GM23338 (cell line): ENCODE measurements around the gene FYCO1. TPM values are rescaled to one million over a fixed set of nuclear protein-coding genes. Genes with fewer than 3 reads are reported as not detected.

Experiments used
- ATAC-seq: fragments of 200-7000 bp; cut with Tn5 transposase; 3 replicates; pipeline ENCODE4 v1.9.1; 2020
- DNase-seq: peaks from one replicate; pipeline ENCODE4 v3.0.0-alpha.2; 2015; ENCODE audit warnings: low spot score
- H2AFZ ChIP-seq: fragments of 200-600 bp; sonication (generic); 2 replicates; pipeline ENCODE4 v1.8.0; 2016; ENCODE audit warnings: antibody characterized with exemption, mild to moderate bottlenecking, moderate library complexity
- H3F3A ChIP-seq: fragments of 200-600 bp; sonication (generic); replicated peaks from 2 replicates; pipeline ENCODE4 v1.8.0; 2017; ENCODE audit warnings: antibody characterized with exemption, mixed run types, low read depth
- H3K27ac ChIP-seq: fragments of 200-600 bp; sonication (generic); 2 replicates; pipeline ENCODE4 v1.6.1; 2016; ENCODE audit warnings: low read depth
- H3K27me3 ChIP-seq: fragments of 200-600 bp; sonication (generic); 2 replicates; pipeline ENCODE4 v1.8.0; 2016; ENCODE audit warnings: mild to moderate bottlenecking, mixed run types, moderate library complexity; ENCODE audit not compliant: insufficient read depth
- H3K36me3 ChIP-seq: fragments of 200-600 bp; sonication (generic); 2 replicates; pipeline ENCODE4 v1.8.0; 2016; ENCODE audit warnings: mild to moderate bottlenecking; ENCODE audit not compliant: insufficient read depth
- H3K4me1 ChIP-seq: fragments of 200-600 bp; sonication (generic); 2 replicates; pipeline ENCODE4 v1.8.0; 2016; ENCODE audit warnings: mild to moderate bottlenecking, moderate library complexity; ENCODE audit not compliant: insufficient read depth
- H3K4me2 ChIP-seq: fragments of 200-600 bp; sonication (generic); 2 replicates; pipeline ENCODE4 v1.7.1; 2017; ENCODE audit warnings: mixed run types
- H3K4me3 ChIP-seq: fragments of 200-600 bp; sonication (generic); 2 replicates; pipeline ENCODE4 v1.6.1; 2016; ENCODE audit warnings: mixed run types
- H3K79me2 ChIP-seq: fragments of 200-600 bp; sonication (generic); replicated peaks from 2 replicates; pipeline ENCODE4 v1.8.0; 2017; ENCODE audit warnings: mild to moderate bottlenecking; ENCODE audit not compliant: insufficient read depth
- H3K9me2 ChIP-seq: fragments of 200-600 bp; sonication (generic); 2 replicates; pipeline ENCODE4 v1.8.0; 2017; ENCODE audit not compliant: insufficient read depth
- H4K20me1 ChIP-seq: fragments of 200-600 bp; sonication (generic); replicated peaks from 2 replicates; pipeline ENCODE4 v1.8.0; 2017; ENCODE audit warnings: mild to moderate bottlenecking; ENCODE audit not compliant: insufficient read depth
- H3K27ac Mint-ChIP-seq: 2 replicates; pipeline ENCODE4 v1.8.0; 2020; ENCODE audit warnings: inconsistent platforms, mild to moderate bottlenecking, moderate library complexity, mixed read lengths
- H3K27me3 Mint-ChIP-seq: 3 replicates; pipeline ENCODE4 v1.8.0; 2022; ENCODE audit warnings: low read depth, mild to moderate bottlenecking, moderate library complexity, mixed read lengths, inconsistent platforms; ENCODE audit not compliant: insufficient read depth, poor library complexity
- H3K36me3 Mint-ChIP-seq: 3 replicates; pipeline ENCODE4 v1.8.0; 2021; ENCODE audit warnings: low read depth, mild to moderate bottlenecking, inconsistent platforms, moderate library complexity, mixed read lengths
- H3K4me1 Mint-ChIP-seq: 3 replicates; pipeline ENCODE4 v1.8.0; 2020; ENCODE audit warnings: mild to moderate bottlenecking, inconsistent platforms, mixed read lengths
- H3K4me3 Mint-ChIP-seq: 3 replicates; pipeline ENCODE4 v1.8.0; 2021; ENCODE audit warnings: moderate library complexity, mild to moderate bottlenecking, inconsistent platforms, mixed read lengths
- H3K9me3 Mint-ChIP-seq: 3 replicates; pipeline ENCODE4 v1.8.0; 2020; ENCODE audit warnings: moderate library complexity, mild to moderate bottlenecking, inconsistent platforms, mixed read lengths
- CREB1 ChIP-seq: fragments of 250-450 bp; sonication (Bioruptor Pico); IDR thresholded peaks from 2 replicates; pipeline ENCODE4 v1.5.0; 2020; ENCODE audit warnings: low read depth, mild to moderate bottlenecking, moderate library complexity
- ETS1 ChIP-seq: IDR thresholded peaks from 2 replicates; pipeline ENCODE4 v1.6.1; 2016; ENCODE audit warnings: antibody characterized with exemption
- EZH2 ChIP-seq: fragments of 200-600 bp; sonication (generic); IDR thresholded peaks from one replicate; pipeline ENCODE4 v1.8.0; 2017; ENCODE audit warnings: antibody characterized with exemption, mild to moderate bottlenecking, low read depth; ENCODE audit not compliant: unreplicated experiment
- EZH2phosphoT487 ChIP-seq: fragments of 200-600 bp; sonication (generic); IDR thresholded peaks from one replicate; pipeline ENCODE4 v1.8.1; 2018; ENCODE audit warnings: antibody characterized with exemption; ENCODE audit not compliant: unreplicated experiment
- JUNB ChIP-seq: IDR thresholded peaks from one replicate; pipeline ENCODE4 v1.6.1; 2016; ENCODE audit warnings: antibody characterized with exemption; ENCODE audit not compliant: unreplicated experiment
- NANOG ChIP-seq: IDR thresholded peaks from 2 replicates; pipeline ENCODE4 v1.6.1; 2016; ENCODE audit warnings: antibody characterized with exemption, borderline replicate concordance
- POLR2AphosphoS5 ChIP-seq: IDR thresholded peaks from 2 replicates; pipeline ENCODE4 v1.6.1; 2016; ENCODE audit warnings: antibody characterized with exemption, low read depth
- REST ChIP-seq: IDR thresholded peaks from one replicate; pipeline ENCODE4 v1.6.1; 2018; ENCODE audit warnings: antibody characterized with exemption; ENCODE audit not compliant: unreplicated experiment
- STAT1 ChIP-seq: IDR thresholded peaks from one replicate; pipeline ENCODE4 v1.6.1; 2016; ENCODE audit warnings: antibody characterized with exemption; ENCODE audit not compliant: unreplicated experiment
- ZNF114 ChIP-seq: fragments of 250-450 bp; sonication (Bioruptor Pico); IDR thresholded peaks from 2 replicates; pipeline ENCODE4 v1.5.0; 2020; ENCODE audit warnings: mild to moderate bottlenecking, moderate library complexity
- ZNF331 ChIP-seq: fragments of 250-450 bp; sonication (Bioruptor Pico); IDR thresholded peaks from 2 replicates; pipeline ENCODE4 v1.5.0; 2020; ENCODE audit warnings: low read depth, mild to moderate bottlenecking, moderate library complexity
- polyA plus RNA-seq: library from polyadenylated mRNA; unstranded; fragments of >200 nt; fragmentation: Nextera tagmentation; extraction: Ambion mirVana; gene quantifications from 2 replicates; pipeline ENCODE4 v1.2.1, GENCODE V29; 2016
- total RNA-seq: library from RNA; depleted of rRNA; stranded (reverse); fragments of >200 nt; shearing (Covaris generic); gene quantifications from 2 replicates; pipeline ENCODE4 v1.2.3, GENCODE V29; 2014
- TF ChIP-seq, protein P1 (sequence below): fragments of 250-450 bp; sonication (Bioruptor Pico); IDR thresholded peaks from 2 replicates; pipeline ENCODE4 v1.5.0; 2020; ENCODE audit warnings: mild to moderate bottlenecking, moderate library complexity
- TF ChIP-seq, protein P2 (sequence below), 2 experiments: fragments of 200-600 bp in 1 of 2; sonication (generic) in 1 of 2; conservative IDR thresholded peaks; 2 replicates each; pipeline versions ENCODE4 v1.5.1 to v1.6.1; 2016 to 2017; ENCODE audit warnings: antibody characterized with exemption in 2 of 2, low read depth in 2 of 2, mild to moderate bottlenecking in 2 of 2, moderate library complexity in 1 of 2

FYCO1 gene
- total and polyA plus RNA-seq, 2 experiments from 2014 or later, result 4.5 to 17.2 TPM

GRCh38 chr3:45990181-45990580, 5.4 kb downstream of the FYCO1 start:
- ATAC-seq (no peak), DNase-seq (no peak)
- H2AFZ ChIP-seq, result no peak overlapping the region
- peaks cover 6% of the 10 kb centered on the region for H4K20me1 ChIP-seq
- Mint-ChIP-seq H3K9me3 (no peaks in the 10 kb centered on the region; the same call in 2 of the 3 replicates), H3K4me3 (no peak overlapping the region), H3K27ac (0 out of 2 replicates have a peak overlapping the region, but pooled peaks have one; percentile 29), H3K36me3 (0 out of 3 replicates have a peak, but pooled peaks cover under 1% of the 10 kb centered on the region), H3K27me3 (peaks cover 11% of the 10 kb centered on the region), H3K4me1 (peaks cover 34% of the 10 kb centered on the region)
- no peaks in the 10 kb centered on the region for H3K9me2 ChIP-seq
- H3K4me1 ChIP-seq, result peaks cover 30% of the 10 kb centered on the region
- no peaks in the 10 kb centered on the region for H3F3A ChIP-seq
- no peak overlapping the region for H3K4me3 ChIP-seq
- no peak overlapping the region for H3K27ac ChIP-seq
- no peaks in the 10 kb centered on the region for H3K36me3 ChIP-seq
- H3K79me2 ChIP-seq, result peaks cover 83% of the 10 kb centered on the region
- H3K4me2 ChIP-seq, result no peak overlapping the region
- TF ChIP-seq, protein P1, sequence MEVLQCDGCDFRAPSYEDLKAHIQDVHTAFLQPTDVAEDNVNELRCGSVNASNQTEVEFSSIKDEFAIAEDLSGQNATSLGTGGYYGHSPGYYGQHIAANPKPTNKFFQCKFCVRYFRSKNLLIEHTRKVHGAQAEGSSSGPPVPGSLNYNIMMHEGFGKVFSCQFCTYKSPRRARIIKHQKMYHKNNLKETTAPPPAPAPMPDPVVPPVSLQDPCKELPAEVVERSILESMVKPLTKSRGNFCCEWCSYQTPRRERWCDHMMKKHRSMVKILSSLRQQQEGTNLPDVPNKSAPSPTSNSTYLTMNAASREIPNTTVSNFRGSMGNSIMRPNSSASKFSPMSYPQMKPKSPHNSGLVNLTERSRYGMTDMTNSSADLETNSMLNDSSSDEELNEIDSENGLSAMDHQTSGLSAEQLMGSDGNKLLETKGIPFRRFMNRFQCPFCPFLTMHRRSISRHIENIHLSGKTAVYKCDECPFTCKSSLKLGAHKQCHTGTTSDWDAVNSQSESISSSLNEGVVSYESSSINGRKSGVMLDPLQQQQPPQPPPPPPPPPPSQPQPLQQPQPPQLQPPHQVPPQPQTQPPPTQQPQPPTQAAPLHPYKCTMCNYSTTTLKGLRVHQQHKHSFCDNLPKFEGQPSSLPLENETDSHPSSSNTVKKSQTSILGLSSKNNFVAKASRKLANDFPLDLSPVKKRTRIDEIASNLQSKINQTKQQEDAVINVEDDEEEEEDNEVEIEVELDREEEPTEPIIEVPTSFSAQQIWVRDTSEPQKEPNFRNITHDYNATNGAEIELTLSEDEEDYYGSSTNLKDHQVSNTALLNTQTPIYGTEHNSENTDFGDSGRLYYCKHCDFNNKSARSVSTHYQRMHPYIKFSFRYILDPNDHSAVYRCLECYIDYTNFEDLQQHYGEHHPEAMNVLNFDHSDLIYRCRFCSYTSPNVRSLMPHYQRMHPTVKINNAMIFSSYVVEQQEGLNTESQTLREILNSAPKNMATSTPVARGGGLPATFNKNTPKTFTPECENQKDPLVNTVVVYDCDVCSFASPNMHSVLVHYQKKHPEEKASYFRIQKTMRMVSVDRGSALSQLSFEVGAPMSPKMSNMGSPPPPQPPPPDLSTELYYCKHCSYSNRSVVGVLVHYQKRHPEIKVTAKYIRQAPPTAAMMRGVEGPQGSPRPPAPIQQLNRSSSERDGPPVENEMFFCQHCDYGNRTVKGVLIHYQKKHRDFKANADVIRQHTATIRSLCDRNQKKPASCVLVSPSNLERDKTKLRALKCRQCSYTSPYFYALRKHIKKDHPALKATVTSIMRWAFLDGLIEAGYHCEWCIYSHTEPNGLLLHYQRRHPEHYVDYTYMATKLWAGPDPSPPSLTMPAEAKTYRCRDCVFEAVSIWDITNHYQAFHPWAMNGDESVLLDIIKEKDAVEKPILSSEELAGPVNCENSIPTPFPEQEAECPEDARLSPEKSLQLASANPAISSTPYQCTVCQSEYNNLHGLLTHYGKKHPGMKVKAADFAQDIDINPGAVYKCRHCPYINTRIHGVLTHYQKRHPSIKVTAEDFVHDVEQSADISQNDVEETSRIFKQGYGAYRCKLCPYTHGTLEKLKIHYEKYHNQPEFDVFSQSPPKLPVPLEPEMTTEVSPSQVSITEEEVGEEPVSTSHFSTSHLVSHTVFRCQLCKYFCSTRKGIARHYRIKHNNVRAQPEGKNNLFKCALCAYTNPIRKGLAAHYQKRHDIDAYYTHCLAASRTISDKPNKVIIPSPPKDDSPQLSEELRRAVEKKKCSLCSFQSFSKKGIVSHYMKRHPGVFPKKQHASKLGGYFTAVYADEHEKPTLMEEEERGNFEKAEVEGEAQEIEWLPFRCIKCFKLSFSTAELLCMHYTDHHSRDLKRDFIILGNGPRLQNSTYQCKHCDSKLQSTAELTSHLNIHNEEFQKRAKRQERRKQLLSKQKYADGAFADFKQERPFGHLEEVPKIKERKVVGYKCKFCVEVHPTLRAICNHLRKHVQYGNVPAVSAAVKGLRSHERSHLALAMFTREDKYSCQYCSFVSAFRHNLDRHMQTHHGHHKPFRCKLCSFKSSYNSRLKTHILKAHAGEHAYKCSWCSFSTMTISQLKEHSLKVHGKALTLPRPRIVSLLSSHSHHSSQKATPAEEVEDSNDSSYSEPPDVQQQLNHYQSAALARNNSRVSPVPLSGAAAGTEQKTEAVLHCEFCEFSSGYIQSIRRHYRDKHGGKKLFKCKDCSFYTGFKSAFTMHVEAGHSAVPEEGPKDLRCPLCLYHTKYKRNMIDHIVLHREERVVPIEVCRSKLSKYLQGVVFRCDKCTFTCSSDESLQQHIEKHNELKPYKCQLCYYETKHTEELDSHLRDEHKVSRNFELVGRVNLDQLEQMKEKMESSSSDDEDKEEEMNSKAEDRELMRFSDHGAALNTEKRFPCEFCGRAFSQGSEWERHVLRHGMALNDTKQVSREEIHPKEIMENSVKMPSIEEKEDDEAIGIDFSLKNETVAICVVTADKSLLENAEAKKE, result no peak
- TF ChIP-seq ZNF331 (CRISPR knock-in tag) (no peak), ETS1 (no peak), EZH2 (no peak), ZNF114 (no peak), CREB1 (no peak), JUNB (no peak), POLR2AphosphoS5 (no peak), REST (no peak), STAT1 (no peak), EZH2phosphoT487 (no peak), NANOG (no peak)
- TF ChIP-seq, protein P2, sequence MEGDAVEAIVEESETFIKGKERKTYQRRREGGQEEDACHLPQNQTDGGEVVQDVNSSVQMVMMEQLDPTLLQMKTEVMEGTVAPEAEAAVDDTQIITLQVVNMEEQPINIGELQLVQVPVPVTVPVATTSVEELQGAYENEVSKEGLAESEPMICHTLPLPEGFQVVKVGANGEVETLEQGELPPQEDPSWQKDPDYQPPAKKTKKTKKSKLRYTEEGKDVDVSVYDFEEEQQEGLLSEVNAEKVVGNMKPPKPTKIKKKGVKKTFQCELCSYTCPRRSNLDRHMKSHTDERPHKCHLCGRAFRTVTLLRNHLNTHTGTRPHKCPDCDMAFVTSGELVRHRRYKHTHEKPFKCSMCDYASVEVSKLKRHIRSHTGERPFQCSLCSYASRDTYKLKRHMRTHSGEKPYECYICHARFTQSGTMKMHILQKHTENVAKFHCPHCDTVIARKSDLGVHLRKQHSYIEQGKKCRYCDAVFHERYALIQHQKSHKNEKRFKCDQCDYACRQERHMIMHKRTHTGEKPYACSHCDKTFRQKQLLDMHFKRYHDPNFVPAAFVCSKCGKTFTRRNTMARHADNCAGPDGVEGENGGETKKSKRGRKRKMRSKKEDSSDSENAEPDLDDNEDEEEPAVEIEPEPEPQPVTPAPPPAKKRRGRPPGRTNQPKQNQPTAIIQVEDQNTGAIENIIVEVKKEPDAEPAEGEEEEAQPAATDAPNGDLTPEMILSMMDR (conservative IDR thresholded peaks at IDR 0.05; ENCODE audit: low read depth in 2 of 2), result no peak
- no peaks in the 10 kb centered on the region for H3K27me3 ChIP-seq
